K562 (cell line): ENCODE data around the gene ZNF219. TPM values are rescaled to one million over a fixed set of nuclear protein-coding genes. Genes with fewer than 3 reads are reported as not detected.

ENCODE experiments used
- CBFA2T2 ChIP-seq: fragments of 450-650 bp; conservative IDR thresholded peaks from 2 replicates; pipeline ENCODE4 v1.6.1; 2017; ENCODE audit warnings: mild to moderate bottlenecking
- CBFB ChIP-seq: sonication (generic); formaldehyde crosslinking; IDR thresholded peaks from 2 replicates; pipeline ENCODE4 v1.4.0; 2020; ENCODE audit warnings: mild to moderate bottlenecking, missing genetic modification reagents
- KDM5B ChIP-seq: fragments of 200-600 bp; sonication (generic); IDR thresholded peaks from 2 replicates; pipeline ENCODE4 v1.6.1; 2012; ENCODE audit warnings: low read depth, mild to moderate bottlenecking, moderate library complexity, low read length, control low read depth, inconsistent platforms; ENCODE audit not compliant: insufficient replicate concordance
- polyA plus RNA-seq, 8 experiments: library from polyadenylated mRNA; depleted of rRNA in 4 of 8; stranded (reverse) in 5 of 8; unstranded in 3 of 8; fragments of >200 nt; fragmentation: Nextera tagmentation in 2 of 8; fragmentation: Illumina TruSeq in 1 of 8; extraction: Ambion mirVana in 2 of 8; extraction: Trizol in 1 of 8; gene quantifications; 2 replicates each; pipeline versions ENCODE4 v1.2.1 to v1.2.3, GENCODE V29; 2011 to 2014; ENCODE audit warnings: inconsistent platforms in 1 of 8, missing spikeins in 1 of 8
- total RNA-seq, 7 experiments: library from RNA; depleted of rRNA in 6 of 7; stranded (reverse); fragments of >200 nt in 6 of 7; fragmentation: Illumina TruSeq in 2 of 7; extraction: Trizol in 2 of 7; gene quantifications; 2 replicates each; pipeline versions ENCODE4 v1.2.1 to v1.2.3, GENCODE V29; 2011 to 2021; ENCODE audit warnings: low replicate concordance in 1 of 7
- TF ChIP-seq, protein P1 (sequence below): fragments of 200-600 bp; sonication (generic); IDR thresholded peaks from one replicate; pipeline ENCODE4 v1.6.1; 2012; ENCODE audit warnings: mild to moderate bottlenecking, low read depth, low read length, inconsistent platforms
- TF ChIP-seq, protein P2 (sequence below), 2 experiments: fragments of 450-650 bp in 1 of 2; sonication (generic) in 1 of 2; formaldehyde crosslinking in 1 of 2; IDR thresholded peaks; 2 replicates each; pipeline versions ENCODE4 v1.7.1 to v1.9.0; 2016 to 2022; ENCODE audit warnings: inconsistent platforms in 1 of 2, mild to moderate bottlenecking in 1 of 2, missing genetic modification reagents in 1 of 2

Gene ZNF219
- total and polyA plus RNA-seq, 9 of the 15 experiments (the other 6 are each of a cell fraction or from before 2014, with no cell fraction given), result 0.29 to 10.6 (median 2.8) TPM

DNA sequence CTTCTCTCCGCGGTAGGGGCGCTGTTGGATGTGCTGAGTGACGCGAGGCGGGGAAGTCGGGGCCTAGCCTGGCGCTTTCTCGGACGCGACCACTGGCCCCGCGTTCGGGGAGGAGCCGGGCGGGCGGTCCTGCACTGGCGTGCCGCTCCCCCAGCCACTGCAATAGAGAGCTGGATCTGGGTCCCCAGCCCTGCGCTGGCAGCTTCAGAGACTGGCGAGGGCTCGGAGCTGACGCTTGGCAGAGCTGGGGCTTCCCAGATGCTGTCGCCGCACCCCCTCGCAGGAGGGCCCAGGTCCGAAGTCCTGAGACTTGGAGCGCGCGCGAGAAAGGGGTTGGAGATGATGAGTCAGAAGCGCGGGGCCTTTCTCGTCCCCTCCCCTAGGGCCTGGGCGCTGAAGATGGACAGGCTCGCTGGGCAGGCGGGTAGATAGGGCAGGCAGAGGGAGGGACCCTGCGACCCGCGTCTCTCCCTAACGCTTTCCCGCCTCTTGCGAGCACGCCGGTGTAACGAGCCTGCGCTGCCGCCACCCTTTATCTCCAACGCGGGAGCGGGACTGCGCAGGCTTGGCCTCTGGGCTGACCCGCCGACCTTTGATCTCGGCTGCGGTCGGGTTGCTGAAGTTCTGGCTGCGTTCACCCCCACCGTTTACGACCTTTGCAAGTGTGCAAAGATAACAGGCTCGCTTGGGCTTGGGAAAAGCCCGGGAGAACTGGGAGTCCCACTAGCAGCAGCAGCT lies 5.4 kb upstream of the ZNF219 start (continued):
- TF ChIP-seq KDM5B (peak; percentile 72), CBFA2T2 (peak; percentile 36; the same call in 1 of the 2 replicates), CBFB (CRISPR knock-in tag) (peak; percentile 76)
- TF ChIP-seq, protein P1, sequence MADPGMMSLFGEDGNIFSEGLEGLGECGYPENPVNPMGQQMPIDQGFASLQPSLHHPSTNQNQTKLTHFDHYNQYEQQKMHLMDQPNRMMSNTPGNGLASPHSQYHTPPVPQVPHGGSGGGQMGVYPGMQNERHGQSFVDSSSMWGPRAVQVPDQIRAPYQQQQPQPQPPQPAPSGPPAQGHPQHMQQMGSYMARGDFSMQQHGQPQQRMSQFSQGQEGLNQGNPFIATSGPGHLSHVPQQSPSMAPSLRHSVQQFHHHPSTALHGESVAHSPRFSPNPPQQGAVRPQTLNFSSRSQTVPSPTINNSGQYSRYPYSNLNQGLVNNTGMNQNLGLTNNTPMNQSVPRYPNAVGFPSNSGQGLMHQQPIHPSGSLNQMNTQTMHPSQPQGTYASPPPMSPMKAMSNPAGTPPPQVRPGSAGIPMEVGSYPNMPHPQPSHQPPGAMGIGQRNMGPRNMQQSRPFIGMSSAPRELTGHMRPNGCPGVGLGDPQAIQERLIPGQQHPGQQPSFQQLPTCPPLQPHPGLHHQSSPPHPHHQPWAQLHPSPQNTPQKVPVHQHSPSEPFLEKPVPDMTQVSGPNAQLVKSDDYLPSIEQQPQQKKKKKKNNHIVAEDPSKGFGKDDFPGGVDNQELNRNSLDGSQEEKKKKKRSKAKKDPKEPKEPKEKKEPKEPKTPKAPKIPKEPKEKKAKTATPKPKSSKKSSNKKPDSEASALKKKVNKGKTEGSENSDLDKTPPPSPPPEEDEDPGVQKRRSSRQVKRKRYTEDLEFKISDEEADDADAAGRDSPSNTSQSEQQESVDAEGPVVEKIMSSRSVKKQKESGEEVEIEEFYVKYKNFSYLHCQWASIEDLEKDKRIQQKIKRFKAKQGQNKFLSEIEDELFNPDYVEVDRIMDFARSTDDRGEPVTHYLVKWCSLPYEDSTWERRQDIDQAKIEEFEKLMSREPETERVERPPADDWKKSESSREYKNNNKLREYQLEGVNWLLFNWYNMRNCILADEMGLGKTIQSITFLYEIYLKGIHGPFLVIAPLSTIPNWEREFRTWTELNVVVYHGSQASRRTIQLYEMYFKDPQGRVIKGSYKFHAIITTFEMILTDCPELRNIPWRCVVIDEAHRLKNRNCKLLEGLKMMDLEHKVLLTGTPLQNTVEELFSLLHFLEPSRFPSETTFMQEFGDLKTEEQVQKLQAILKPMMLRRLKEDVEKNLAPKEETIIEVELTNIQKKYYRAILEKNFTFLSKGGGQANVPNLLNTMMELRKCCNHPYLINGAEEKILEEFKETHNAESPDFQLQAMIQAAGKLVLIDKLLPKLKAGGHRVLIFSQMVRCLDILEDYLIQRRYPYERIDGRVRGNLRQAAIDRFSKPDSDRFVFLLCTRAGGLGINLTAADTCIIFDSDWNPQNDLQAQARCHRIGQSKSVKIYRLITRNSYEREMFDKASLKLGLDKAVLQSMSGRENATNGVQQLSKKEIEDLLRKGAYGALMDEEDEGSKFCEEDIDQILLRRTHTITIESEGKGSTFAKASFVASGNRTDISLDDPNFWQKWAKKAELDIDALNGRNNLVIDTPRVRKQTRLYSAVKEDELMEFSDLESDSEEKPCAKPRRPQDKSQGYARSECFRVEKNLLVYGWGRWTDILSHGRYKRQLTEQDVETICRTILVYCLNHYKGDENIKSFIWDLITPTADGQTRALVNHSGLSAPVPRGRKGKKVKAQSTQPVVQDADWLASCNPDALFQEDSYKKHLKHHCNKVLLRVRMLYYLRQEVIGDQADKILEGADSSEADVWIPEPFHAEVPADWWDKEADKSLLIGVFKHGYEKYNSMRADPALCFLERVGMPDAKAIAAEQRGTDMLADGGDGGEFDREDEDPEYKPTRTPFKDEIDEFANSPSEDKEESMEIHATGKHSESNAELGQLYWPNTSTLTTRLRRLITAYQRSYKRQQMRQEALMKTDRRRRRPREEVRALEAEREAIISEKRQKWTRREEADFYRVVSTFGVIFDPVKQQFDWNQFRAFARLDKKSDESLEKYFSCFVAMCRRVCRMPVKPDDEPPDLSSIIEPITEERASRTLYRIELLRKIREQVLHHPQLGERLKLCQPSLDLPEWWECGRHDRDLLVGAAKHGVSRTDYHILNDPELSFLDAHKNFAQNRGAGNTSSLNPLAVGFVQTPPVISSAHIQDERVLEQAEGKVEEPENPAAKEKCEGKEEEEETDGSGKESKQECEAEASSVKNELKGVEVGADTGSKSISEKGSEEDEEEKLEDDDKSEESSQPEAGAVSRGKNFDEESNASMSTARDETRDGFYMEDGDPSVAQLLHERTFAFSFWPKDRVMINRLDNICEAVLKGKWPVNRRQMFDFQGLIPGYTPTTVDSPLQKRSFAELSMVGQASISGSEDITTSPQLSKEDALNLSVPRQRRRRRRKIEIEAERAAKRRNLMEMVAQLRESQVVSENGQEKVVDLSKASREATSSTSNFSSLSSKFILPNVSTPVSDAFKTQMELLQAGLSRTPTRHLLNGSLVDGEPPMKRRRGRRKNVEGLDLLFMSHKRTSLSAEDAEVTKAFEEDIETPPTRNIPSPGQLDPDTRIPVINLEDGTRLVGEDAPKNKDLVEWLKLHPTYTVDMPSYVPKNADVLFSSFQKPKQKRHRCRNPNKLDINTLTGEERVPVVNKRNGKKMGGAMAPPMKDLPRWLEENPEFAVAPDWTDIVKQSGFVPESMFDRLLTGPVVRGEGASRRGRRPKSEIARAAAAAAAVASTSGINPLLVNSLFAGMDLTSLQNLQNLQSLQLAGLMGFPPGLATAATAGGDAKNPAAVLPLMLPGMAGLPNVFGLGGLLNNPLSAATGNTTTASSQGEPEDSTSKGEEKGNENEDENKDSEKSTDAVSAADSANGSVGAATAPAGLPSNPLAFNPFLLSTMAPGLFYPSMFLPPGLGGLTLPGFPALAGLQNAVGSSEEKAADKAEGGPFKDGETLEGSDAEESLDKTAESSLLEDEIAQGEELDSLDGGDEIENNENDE, result no peak
- TF ChIP-seq, protein P2, sequence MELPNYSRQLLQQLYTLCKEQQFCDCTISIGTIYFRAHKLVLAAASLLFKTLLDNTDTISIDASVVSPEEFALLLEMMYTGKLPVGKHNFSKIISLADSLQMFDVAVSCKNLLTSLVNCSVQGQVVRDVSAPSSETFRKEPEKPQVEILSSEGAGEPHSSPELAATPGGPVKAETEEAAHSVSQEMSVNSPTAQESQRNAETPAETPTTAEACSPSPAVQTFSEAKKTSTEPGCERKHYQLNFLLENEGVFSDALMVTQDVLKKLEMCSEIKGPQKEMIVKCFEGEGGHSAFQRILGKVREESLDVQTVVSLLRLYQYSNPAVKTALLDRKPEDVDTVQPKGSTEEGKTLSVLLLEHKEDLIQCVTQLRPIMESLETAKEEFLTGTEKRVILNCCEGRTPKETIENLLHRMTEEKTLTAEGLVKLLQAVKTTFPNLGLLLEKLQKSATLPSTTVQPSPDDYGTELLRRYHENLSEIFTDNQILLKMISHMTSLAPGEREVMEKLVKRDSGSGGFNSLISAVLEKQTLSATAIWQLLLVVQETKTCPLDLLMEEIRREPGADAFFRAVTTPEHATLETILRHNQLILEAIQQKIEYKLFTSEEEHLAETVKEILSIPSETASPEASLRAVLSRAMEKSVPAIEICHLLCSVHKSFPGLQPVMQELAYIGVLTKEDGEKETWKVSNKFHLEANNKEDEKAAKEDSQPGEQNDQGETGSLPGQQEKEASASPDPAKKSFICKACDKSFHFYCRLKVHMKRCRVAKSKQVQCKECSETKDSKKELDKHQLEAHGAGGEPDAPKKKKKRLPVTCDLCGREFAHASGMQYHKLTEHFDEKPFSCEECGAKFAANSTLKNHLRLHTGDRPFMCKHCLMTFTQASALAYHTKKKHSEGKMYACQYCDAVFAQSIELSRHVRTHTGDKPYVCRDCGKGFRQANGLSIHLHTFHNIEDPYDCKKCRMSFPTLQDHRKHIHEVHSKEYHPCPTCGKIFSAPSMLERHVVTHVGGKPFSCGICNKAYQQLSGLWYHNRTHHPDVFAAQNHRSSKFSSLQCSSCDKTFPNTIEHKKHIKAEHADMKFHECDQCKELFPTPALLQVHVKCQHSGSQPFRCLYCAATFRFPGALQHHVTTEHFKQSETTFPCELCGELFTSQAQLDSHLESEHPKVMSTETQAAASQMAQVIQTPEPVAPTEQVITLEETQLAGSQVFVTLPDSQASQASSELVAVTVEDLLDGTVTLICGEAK (IDR thresholded peaks at IDR 0.05), result no peak
- TF ChIP-seq, protein P2 (CRISPR knock-in tag; IDR thresholded peaks at IDR 0.05), result 0 out of 2 replicates have a peak, but pooled peaks have one; percentile 24
